GM23338 (cell line): Measurements from ENCODE around the gene ZNF77.

ENCODE experiments used
- CREB1 ChIP-seq: fragments of 250-450 bp; sonication (Bioruptor Pico); IDR thresholded peaks from 2 replicates; pipeline ENCODE4 v1.5.0; 2020; ENCODE audit warnings: low read depth, mild to moderate bottlenecking, moderate library complexity
- CTCF ChIP-seq, 2 experiments: fragments of 200-600 bp in 1 of 2; sonication (generic) in 1 of 2; conservative IDR thresholded peaks; 2 replicates each; pipeline versions ENCODE4 v1.5.1 to v1.6.1; 2016 to 2017; ENCODE audit warnings: antibody characterized with exemption in 2 of 2, low read depth in 2 of 2, mild to moderate bottlenecking in 2 of 2, moderate library complexity in 1 of 2
- EZH2 ChIP-seq: fragments of 200-600 bp; sonication (generic); IDR thresholded peaks from one replicate; pipeline ENCODE4 v1.8.0; 2017; ENCODE audit warnings: antibody characterized with exemption, mild to moderate bottlenecking, low read depth; ENCODE audit not compliant: unreplicated experiment
- EZH2phosphoT487 ChIP-seq: fragments of 200-600 bp; sonication (generic); IDR thresholded peaks from one replicate; pipeline ENCODE4 v1.8.1; 2018; ENCODE audit warnings: antibody characterized with exemption; ENCODE audit not compliant: unreplicated experiment
- POLR2AphosphoS5 ChIP-seq: IDR thresholded peaks from 2 replicates; pipeline ENCODE4 v1.6.1; 2016; ENCODE audit warnings: antibody characterized with exemption, low read depth
- REST ChIP-seq: IDR thresholded peaks from one replicate; pipeline ENCODE4 v1.6.1; 2018; ENCODE audit warnings: antibody characterized with exemption; ENCODE audit not compliant: unreplicated experiment

- TF ChIP-seq CTCF (conservative IDR thresholded peaks at IDR 0.05; ENCODE audit: low read depth in 2 of 2), result peak in 1 of 2 experiments; percentile 20; a peak in 1 of 4 replicates
- no peak for TF ChIP-seq EZH2
- TF ChIP-seq POLR2AphosphoS5, result no peak
- TF ChIP-seq REST, result no peak
- no peak for TF ChIP-seq EZH2phosphoT487
- no peak for TF ChIP-seq CREB1
Observed at GRCh38 chr19:2922987-2923386, 21.8 kb downstream of the ZNF77 start.
